ENCODE measurements around the gene RIMOC1.

- TF ChIP-seq CTCF (IDR thresholded peaks at IDR 0.05; ENCODE audit: low read length) = no peak
- no peak for TF ChIP-seq EZH2 (optimal IDR thresholded peaks at IDR 0.05; ENCODE audit: low read depth, low read length)
Measured at GRCh38 chr5:41893074-41893851, 10.9 kb upstream of the RIMOC1 start.

All from MM.1S (cell line).